Right lobe of liver (tissue), 5 donors: Measurements from ENCODE around the gene CIP2A. TPM values are rescaled to one million over a fixed set of nuclear protein-coding genes. Genes with fewer than 3 reads are reported as not detected.

ENCODE experiments used
- small RNA-seq, 2 experiments: library from RNA; depleted of rRNA; stranded (forward); fragments of <200 nt; gene quantifications; one replicate each; pipeline ENCODE3, GENCODE V24; 2016
- total RNA-seq, 6 experiments: library from RNA; depleted of rRNA in 2 of 6; stranded (reverse); fragments of >200 nt in 2 of 6; fragmentation: NEBNext Ultra II Directional in 3 of 6; extraction: Animal tissue kit (Norgen Biotek cat#: 25700) in 3 of 6; gene quantifications; one replicate each; pipeline versions ENCODE4 v1.1.0 to v1.2.4, GENCODE V29; 2016 to 2023
- donor health status: DM: no; HTN: no; CAD: no.
- donor health status: DM: no; HTN: no; CAD: no.
- donor health status: DM: no; HTN: yes; CAD: no.
- donor health status: DM: no; HTN: yes; CAD: no.

Gene CIP2A
- total RNA-seq, 6 experiments from 2014 or later, result 0.44 to 3.2 (median 1.3) TPM

Small RNA genes within 50 kb of the gene (small RNA-seq; reads per million reads assigned to genes)
- 0 reads per million in 2 experiments for gene RF00156

Other genes with a start within 250 kb of the CIP2A start
- not detected for gene MYH15, start 78.8 kb downstream of the CIP2A start, total RNA-seq
- 1 to 10 TPM; 2.2 to 5.2 (median 3.0) TPM for gene DZIP3, start 284 bp upstream of the CIP2A start, total RNA-seq
- gene RETNLB, start 168.0 kb upstream of the CIP2A start, total RNA-seq, result not detected
- 1 to 10 TPM in 2 of 6 experiments, under 1 TPM in 1, not detected in 3; 0.27 to 1.9 (median 1.5) TPM for gene TRAT1, start 233.3 kb upstream of the CIP2A start, total RNA-seq